GM12875 (cell line): ENCODE measurements around the gene LRRK1.

Source experiments
- H3K4me3 ChIP-seq: one replicate; pipeline ENCODE4 v1.5.1; 2011; ENCODE audit warnings: low read depth, low read length, control low read depth
- TF ChIP-seq, protein P1 (sequence below): IDR thresholded peaks from 2 replicates; pipeline ENCODE4 v1.5.1; 2011; ENCODE audit warnings: low read depth, mild to moderate bottlenecking, control low read depth, inconsistent platforms, low read length, moderate library complexity, borderline replicate concordance; ENCODE audit not compliant: insufficient read depth

LRRK1 gene

DNA sequence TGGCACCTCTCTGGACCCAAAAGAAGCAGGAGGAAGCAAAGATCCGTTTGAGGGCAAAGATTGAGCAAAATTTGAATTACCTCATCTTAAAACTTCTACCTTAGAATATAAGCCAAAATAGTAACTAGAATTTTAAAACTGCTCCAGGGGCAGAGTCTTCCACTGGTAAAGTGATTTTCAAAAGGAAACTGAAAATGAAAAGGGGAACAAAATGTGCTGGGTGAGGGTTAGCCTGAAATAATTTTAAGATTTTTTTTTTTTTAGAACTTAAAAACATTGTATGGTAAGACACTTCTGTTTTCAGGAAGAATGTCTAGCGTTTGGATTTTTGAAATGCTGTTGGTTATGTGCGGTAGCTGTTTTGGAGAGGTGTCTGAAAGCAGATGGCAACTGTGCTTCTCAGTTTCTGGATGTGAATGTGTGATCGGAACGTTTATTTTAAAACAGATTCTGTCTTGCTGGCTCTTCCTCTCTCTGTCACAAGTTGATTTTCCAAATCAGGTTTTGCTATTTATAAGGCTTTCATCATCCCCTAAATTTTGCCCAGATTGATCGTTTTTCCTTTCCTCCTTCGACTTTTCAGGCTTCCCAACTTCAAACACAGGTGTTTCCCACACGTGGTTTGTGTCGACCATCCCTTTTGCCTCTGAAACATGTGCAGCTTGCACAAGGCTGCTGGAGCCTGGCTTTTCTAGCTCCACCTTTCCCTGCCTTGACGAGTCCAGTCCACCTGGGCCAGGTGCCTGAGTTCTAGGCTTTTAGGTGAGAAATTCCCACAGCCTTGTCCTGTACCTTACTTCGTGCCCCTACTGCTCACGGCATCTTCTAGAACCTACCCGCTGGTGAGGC lies 3.3 kb downstream of the LRRK1 start:
- TF ChIP-seq, protein P1, sequence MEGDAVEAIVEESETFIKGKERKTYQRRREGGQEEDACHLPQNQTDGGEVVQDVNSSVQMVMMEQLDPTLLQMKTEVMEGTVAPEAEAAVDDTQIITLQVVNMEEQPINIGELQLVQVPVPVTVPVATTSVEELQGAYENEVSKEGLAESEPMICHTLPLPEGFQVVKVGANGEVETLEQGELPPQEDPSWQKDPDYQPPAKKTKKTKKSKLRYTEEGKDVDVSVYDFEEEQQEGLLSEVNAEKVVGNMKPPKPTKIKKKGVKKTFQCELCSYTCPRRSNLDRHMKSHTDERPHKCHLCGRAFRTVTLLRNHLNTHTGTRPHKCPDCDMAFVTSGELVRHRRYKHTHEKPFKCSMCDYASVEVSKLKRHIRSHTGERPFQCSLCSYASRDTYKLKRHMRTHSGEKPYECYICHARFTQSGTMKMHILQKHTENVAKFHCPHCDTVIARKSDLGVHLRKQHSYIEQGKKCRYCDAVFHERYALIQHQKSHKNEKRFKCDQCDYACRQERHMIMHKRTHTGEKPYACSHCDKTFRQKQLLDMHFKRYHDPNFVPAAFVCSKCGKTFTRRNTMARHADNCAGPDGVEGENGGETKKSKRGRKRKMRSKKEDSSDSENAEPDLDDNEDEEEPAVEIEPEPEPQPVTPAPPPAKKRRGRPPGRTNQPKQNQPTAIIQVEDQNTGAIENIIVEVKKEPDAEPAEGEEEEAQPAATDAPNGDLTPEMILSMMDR: no peak
- peak overlapping the region; percentile 36 for H3K4me3 ChIP-seq

DNA sequence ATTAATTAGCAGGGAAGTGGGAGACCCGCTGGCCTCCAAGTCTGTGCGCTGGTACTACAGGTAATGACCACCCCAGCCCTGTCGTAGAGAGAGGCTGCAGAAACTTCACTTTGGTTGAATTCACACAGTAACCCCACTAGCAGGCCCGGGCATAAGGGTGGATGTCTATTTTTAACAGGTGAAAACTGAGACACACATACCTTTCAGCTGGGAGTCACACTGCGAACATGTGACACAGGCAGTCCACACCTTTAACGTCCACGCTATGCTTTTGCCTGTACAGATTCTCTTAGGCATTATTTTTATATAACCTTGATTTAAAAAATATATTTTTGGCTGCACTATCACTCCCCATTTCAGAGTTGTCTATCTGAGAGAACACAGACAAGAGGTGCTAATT lies 3.9 kb downstream of the LRRK1 start:
- TF ChIP-seq, protein P1: no peak
- peak overlapping the region; percentile 36 for H3K4me3 ChIP-seq

DNA sequence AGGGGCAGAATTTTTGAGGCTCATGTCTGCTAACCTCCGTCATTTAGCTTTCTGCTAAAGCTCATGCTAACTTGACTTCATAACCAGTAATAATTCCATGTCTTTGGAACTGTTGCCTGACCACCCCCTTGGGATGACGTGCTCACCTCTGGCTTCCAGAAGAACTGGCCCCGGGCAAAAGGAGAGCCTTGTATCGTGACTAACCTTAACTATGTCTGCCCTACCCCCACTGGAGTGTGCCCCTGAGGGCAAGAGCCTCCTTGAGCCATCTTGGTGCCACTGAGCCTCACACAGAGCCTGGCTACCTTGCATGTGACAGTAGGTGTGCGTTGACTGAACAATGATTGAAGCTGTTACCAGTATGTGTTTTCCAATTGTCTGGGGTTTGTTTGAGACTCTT lies 4.7 kb downstream of the LRRK1 start:
- H3K4me3 ChIP-seq: no peak overlapping the region
- TF ChIP-seq, protein P1: no peak

DNA sequence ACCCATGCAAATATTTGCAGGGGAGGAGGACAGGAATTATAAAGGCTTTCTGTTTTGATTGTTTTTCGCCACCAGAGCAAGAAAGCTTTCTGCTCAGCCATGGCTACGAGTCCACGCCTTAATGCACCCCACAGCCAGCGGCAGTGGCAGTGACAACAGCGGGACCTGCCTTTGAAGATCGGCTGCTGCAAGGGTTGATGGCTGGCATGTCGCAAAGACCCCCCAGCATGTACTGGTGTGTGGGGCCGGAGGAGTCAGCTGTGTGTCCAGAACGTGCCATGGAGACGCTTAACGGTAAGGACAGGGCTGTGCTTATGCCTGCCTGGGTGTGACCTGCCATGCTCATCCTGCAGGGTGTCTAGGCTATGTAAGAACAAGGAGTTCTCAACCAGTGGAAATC lies 5.3 kb downstream of the LRRK1 start:
- H3K4me3 ChIP-seq: no peak overlapping the region
- TF ChIP-seq, protein P1: no peak

DNA sequence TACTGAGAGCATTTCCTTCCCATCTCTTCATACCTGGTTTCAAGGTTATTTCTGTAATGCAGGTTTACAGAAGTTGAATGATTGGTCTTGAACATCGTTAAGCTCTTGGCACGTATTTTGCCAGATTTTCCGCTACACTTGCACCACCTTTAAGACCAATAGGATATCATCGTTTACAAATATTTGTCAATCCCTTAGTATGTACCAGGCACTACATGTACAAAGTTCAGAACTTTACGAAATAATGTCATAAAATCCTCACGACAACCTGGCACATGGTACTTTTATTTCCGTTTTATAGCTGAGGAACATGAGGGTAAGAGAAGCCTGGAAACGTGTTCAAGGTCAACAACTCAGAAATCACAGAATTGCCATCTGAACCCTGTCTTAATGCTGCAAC lies 6.3 kb downstream of the LRRK1 start:
- H3K4me3 ChIP-seq: no peak overlapping the region
- TF ChIP-seq, protein P1: no peak

DNA sequence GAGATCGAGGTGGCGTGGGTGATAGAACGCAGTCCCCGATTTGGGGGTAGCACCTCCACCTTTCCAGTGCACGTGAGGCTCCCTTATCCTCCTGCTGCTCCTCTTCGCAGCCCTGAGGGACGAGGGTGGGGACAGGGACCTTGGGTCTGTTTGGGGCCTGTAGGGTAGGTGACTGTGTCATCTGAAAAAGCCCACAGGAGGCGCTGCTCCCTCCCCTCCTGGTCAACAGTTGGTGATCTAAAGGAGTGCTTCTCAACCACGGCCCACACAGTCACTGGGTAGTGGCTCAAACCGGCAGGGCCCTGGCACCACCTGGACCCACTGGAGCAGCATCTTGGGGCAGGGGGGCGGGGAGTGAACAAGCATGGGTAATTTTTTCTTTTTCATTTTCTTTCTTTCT lies 7.1 kb downstream of the LRRK1 start:
- TF ChIP-seq, protein P1: peak; percentile 57
- H3K4me3 ChIP-seq: no peak overlapping the region

DNA sequence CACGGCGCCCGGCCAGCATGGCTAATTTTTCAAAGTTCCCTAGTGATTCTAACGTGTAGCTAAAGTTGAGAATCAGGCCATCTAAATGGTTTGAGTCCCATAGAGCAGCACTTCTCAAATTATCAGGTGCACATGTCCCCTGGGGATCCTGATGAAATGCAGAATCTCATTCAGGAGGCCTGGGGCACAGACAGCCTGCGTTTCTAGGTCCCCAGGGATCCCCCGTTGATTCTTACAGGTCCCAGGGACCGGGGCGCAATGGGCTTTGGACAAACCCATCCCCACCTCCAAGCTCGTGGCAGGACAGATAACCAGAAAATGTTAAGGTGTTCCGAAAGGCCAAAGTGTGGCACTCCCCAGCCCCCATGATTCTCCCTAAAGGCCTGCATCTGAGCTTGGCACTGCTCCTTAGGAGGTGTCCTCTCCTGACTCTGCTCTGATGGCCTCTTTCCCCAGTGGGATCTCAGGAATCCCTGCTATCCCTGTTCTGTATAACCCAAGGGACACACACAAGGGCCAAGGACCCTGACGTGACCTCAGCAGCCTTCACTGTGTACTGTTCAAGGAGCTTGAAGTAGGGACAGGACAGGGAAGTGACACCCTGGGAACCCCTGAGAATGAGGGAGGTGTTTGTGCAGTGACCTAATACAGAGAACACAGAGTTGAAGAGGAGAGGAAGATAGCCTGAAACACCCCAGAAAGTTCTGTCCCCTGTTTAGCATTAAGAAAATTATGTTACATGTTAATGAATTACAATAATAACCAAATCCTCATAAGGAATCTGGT lies 8.0 kb downstream of the LRRK1 start:
- H3K4me3 ChIP-seq: no peak overlapping the region
- TF ChIP-seq, protein P1: no peak
